Endodermal cell (in vitro differentiated cells): ENCODE data around the gene SLC4A4. TPM values are rescaled to one million over a fixed set of nuclear protein-coding genes. Genes with fewer than 3 reads are reported as not detected.

Source experiments
- DNase-seq: peaks from one replicate; pipeline ENCODE4 v3.0.0-alpha.2; 2017
- H3K27ac ChIP-seq: 2 replicates; pipeline ENCODE4 v1.5.1; 2013; ENCODE audit warnings: mild to moderate bottlenecking, low read depth, low read length, moderate library complexity
- H3K27me3 ChIP-seq: 2 replicates; pipeline ENCODE4 v1.6.1; 2013; ENCODE audit warnings: mild to moderate bottlenecking, low read length, moderate library complexity; ENCODE audit not compliant: insufficient read depth, control insufficient read depth, poor library complexity, severe bottlenecking
- H3K36me3 ChIP-seq: 2 replicates; pipeline ENCODE4 v1.7.0; 2013; ENCODE audit warnings: mild to moderate bottlenecking, low read length, moderate library complexity; ENCODE audit not compliant: control insufficient read depth, insufficient read depth
- H3K4me1 ChIP-seq: one replicate; pipeline ENCODE4 v1.7.0; 2013; ENCODE audit warnings: low read length; ENCODE audit not compliant: control insufficient read depth, insufficient read depth
- H3K4me3 ChIP-seq: 2 replicates; pipeline ENCODE4 v1.5.1; 2013; ENCODE audit warnings: mild to moderate bottlenecking, low read length, moderate library complexity
- H3K9ac ChIP-seq: 2 replicates; pipeline ENCODE4 v1.6.1; 2013; ENCODE audit warnings: mild to moderate bottlenecking, low read length, moderate library complexity; ENCODE audit not compliant: poor library complexity, severe bottlenecking; ENCODE audit errors: extremely low read depth
- H3K9me3 ChIP-seq: 2 replicates; pipeline ENCODE4 v1.6.1; 2013; ENCODE audit warnings: mild to moderate bottlenecking, low read length, moderate library complexity; ENCODE audit not compliant: control insufficient read depth
- H3K27ac Mint-ChIP-seq: 2 replicates; pipeline ENCODE4 v1.8.0; 2020; ENCODE audit warnings: mixed read lengths
- H3K27me3 Mint-ChIP-seq: 2 replicates; pipeline ENCODE4 v1.8.0; 2021; ENCODE audit warnings: mild to moderate bottlenecking, mixed read lengths; ENCODE audit not compliant: insufficient read depth
- H3K36me3 Mint-ChIP-seq: 2 replicates; pipeline ENCODE4 v1.8.0; 2020; ENCODE audit warnings: low read depth, mixed read lengths
- H3K4me1 Mint-ChIP-seq: 2 replicates; pipeline ENCODE4 v1.8.0; 2020; ENCODE audit warnings: mixed read lengths
- H3K4me3 Mint-ChIP-seq: 2 replicates; pipeline ENCODE4 v1.8.0; 2020; ENCODE audit warnings: mild to moderate bottlenecking, moderate library complexity, mixed read lengths
- H3K9me3 Mint-ChIP-seq: 2 replicates; pipeline ENCODE4 v1.8.0; 2020; ENCODE audit warnings: mild to moderate bottlenecking, mixed read lengths
- WGBS, 2 experiments: methylation state at CpG; one replicate each; pipeline versions ENCODE4 v1.1.5 to v1.1.7; 2013; ENCODE audit warnings: missing lambda C conversion rate in 2 of 2, mixed read lengths in 1 of 2; ENCODE audit not compliant: insufficient coverage in 1 of 2, insufficient read length in 1 of 2; 5-methylcytosine and 5-hydroxymethylcytosine counted together
- total RNA-seq, 2 donors: library from RNA; stranded (reverse); fragmentation: NEBNext Ultra II Directional in 1 of 2; extraction: Animal tissue kit (Norgen Biotek cat#: 25700) in 1 of 2; gene quantifications; 2 replicates in 1 of 2; 3 replicates in 1 of 2; pipeline ENCODE4 v1.2.1, GENCODE V29; 2021
- TF ChIP-seq, protein P1 (sequence below): fragments of 200-600 bp; sonication (generic); conservative IDR thresholded peaks from 2 replicates; pipeline ENCODE4 v1.5.0; 2021; ENCODE audit warnings: antibody characterized with exemption, mild to moderate bottlenecking

SLC4A4 gene
- total RNA-seq, 2 donors from 2014 or later = 3.3 to 3.8 TPM

- no peaks in the 10 kb centered on the region for H3K27me3 Mint-ChIP-seq
- no peaks in the 10 kb centered on the region for H3K4me1 ChIP-seq
- H3K9me3 ChIP-seq = no peaks in the 10 kb centered on the region
- no peak for DNase-seq
- H3K4me1 Mint-ChIP-seq = no peaks in the 10 kb centered on the region
- no peaks in the 10 kb centered on the region for H3K9me3 Mint-ChIP-seq
- no peak overlapping the region for H3K27ac Mint-ChIP-seq
- no peak overlapping the region for H3K27ac ChIP-seq
- no peak overlapping the region for H3K9ac ChIP-seq
- no peaks in the 10 kb centered on the region for H3K36me3 Mint-ChIP-seq
- no peak overlapping the region for H3K4me3 Mint-ChIP-seq
- H3K27me3 ChIP-seq = no peaks in the 10 kb centered on the region
- H3K4me3 ChIP-seq = no peak overlapping the region
- no peaks in the 10 kb centered on the region for H3K36me3 ChIP-seq
- TF ChIP-seq, protein P1, sequence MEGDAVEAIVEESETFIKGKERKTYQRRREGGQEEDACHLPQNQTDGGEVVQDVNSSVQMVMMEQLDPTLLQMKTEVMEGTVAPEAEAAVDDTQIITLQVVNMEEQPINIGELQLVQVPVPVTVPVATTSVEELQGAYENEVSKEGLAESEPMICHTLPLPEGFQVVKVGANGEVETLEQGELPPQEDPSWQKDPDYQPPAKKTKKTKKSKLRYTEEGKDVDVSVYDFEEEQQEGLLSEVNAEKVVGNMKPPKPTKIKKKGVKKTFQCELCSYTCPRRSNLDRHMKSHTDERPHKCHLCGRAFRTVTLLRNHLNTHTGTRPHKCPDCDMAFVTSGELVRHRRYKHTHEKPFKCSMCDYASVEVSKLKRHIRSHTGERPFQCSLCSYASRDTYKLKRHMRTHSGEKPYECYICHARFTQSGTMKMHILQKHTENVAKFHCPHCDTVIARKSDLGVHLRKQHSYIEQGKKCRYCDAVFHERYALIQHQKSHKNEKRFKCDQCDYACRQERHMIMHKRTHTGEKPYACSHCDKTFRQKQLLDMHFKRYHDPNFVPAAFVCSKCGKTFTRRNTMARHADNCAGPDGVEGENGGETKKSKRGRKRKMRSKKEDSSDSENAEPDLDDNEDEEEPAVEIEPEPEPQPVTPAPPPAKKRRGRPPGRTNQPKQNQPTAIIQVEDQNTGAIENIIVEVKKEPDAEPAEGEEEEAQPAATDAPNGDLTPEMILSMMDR = no peak
Measured at GRCh38 chr4:71333960-71334359, 4.9 kb upstream of the SLC4A4 start.

- no peak for DNase-seq
- no peak overlapping the region for H3K4me3 Mint-ChIP-seq
- no peaks in the 10 kb centered on the region for H3K27me3 Mint-ChIP-seq
- Histone ChIP-seq H3K36me3 (no peaks in the 10 kb centered on the region), H3K27me3 (no peaks in the 10 kb centered on the region), H3K4me3 (no peak overlapping the region), H3K9ac (no peak overlapping the region), H3K27ac (no peak overlapping the region), H3K9me3 (no peaks in the 10 kb centered on the region), H3K4me1 (no peaks in the 10 kb centered on the region)
- H3K36me3 Mint-ChIP-seq = no peaks in the 10 kb centered on the region
- H3K4me1 Mint-ChIP-seq = no peaks in the 10 kb centered on the region
- no peaks in the 10 kb centered on the region for H3K9me3 Mint-ChIP-seq
- 93 to 100% methylated on average over 1 to 3 of the region's 3 CpGs for WGBS, 2 experiments
- no peak overlapping the region for H3K27ac Mint-ChIP-seq
- TF ChIP-seq, protein P1 = no peak
Measured at GRCh38 chr4:71334465-71334882, 4.3 kb upstream of the SLC4A4 start.

- H3K36me3 ChIP-seq = no peaks in the 10 kb centered on the region
- H3K27me3 ChIP-seq = no peaks in the 10 kb centered on the region
- Mint-ChIP-seq H3K4me1 (no peaks in the 10 kb centered on the region), H3K27ac (no peak overlapping the region), H3K36me3 (no peaks in the 10 kb centered on the region), H3K27me3 (no peaks in the 10 kb centered on the region), H3K4me3 (no peak overlapping the region), H3K9me3 (no peaks in the 10 kb centered on the region)
- H3K9me3 ChIP-seq = no peaks in the 10 kb centered on the region
- TF ChIP-seq, protein P1 = no peak
- no peaks in the 10 kb centered on the region for H3K4me1 ChIP-seq
- no peak overlapping the region for H3K9ac ChIP-seq
- 80 to 94% methylated on average over 1 to 2 of the region's 2 CpGs for WGBS, 2 experiments
- no peak for DNase-seq
- H3K4me3 ChIP-seq = no peak overlapping the region
- no peak overlapping the region for H3K27ac ChIP-seq
Measured at GRCh38 chr4:71343670-71344466, 5.0 kb downstream of the SLC4A4 start.
